Measurements from ENCODE around the gene PTTG1IP.

DNA sequence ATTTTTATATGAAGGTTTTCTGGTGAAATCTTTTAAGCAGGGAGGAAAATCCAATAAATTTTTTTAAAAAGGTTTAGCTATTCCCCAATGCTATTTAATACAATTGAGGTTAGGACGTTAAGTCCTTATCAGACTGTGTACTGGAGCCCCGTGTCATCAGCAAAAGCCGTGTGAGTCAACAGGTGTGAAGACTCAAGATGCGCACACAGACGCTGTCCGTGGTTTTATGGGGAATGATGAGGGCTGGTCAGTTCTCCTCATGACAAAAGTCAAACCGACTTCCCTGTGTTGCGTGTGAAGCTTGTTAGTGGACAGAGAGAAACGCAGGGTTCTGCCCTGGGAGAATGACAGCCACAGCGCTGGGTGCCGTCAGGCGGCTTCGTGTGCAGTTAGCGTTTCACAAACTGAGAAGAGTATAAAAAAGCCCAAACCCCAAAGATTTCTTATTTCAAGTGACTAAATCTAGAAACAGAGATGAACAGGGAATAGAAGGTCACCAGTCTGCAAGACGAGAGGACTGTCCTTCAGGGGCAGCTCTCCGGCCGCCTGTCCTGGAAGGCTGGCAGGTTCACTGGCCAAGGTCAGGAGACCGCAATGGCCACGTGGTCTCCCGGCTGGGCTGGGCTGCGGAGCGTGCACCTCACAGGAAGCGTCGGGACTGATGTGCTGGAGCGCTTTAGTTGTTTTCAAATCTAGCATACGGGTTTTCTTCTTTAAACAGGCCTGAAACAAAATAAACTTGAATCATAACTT lies 22.4 kb downstream of the PTTG1IP start:
- TF ChIP-seq, protein P1, sequence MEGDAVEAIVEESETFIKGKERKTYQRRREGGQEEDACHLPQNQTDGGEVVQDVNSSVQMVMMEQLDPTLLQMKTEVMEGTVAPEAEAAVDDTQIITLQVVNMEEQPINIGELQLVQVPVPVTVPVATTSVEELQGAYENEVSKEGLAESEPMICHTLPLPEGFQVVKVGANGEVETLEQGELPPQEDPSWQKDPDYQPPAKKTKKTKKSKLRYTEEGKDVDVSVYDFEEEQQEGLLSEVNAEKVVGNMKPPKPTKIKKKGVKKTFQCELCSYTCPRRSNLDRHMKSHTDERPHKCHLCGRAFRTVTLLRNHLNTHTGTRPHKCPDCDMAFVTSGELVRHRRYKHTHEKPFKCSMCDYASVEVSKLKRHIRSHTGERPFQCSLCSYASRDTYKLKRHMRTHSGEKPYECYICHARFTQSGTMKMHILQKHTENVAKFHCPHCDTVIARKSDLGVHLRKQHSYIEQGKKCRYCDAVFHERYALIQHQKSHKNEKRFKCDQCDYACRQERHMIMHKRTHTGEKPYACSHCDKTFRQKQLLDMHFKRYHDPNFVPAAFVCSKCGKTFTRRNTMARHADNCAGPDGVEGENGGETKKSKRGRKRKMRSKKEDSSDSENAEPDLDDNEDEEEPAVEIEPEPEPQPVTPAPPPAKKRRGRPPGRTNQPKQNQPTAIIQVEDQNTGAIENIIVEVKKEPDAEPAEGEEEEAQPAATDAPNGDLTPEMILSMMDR (IDR thresholded peaks at IDR 0.05), result no peak
- no peak for TF ChIP-seq POLR2A (IDR thresholded peaks at IDR 0.05)

All from thyroid gland (tissue), 4 donors.